NCI-H774 (cell line): Measurements from ENCODE around the gene KIAA1328.
A peak's percentile ranks its signal among the peaks of the same experiment; 100 is the strongest.
"Not testable (repeated sequence)": the region's sequence is repeated elsewhere in the genome, so short reads cannot be mapped to it uniquely, and the experiment has no call there.

Experiments used
- DNase-seq: peaks from one replicate; lab custom pipeline; 2025; lab: John Stamatoyannopoulos, UW

The KIAA1328 gene

GRCh38 chr18:37156330-37156942, 327.5 kb downstream of the KIAA1328 start:
- DNase-seq: no peak

GRCh38 chr18:37160038-37160820, 331.3 kb downstream of the KIAA1328 start:
- DNase-seq: no peak

DNA sequence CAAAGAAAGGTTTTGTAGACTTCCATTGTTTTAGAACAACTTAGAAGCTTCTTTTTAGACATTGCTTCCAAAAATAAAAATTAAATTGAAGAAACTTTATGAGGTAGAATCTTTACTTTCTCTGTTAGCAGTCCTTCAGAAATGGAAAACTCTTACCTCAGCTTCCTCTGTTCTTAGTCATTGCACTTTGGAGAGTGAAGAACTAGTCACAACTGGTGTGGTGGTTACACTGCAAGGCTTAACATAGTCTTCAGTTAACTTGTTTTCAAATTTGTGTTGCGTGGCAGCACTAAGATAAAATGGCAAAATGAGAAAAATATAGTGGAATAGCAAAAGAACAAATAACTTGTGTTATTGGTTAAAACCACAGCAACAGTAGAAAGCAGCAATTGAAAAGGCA, 332.6 kb downstream of the KIAA1328 start:
- DNase-seq: no peak

DNA sequence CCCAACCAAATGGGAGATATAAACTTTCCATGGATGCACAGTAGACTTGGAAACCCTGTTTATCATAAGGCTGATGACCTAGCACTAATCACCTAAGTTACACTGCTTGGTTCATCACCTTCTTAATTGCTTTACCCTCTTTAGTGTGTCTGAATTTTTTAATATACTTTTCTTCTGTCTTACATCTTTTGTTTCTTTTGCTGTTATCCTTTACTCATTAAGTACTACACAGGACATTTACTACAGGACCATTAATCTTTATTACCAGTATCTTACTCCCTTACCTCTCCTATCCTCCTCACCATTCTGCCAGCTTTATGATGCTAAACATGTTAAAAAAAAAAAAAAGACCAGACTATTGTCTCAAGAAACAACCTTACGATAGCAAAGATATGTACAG, 333.6 kb downstream of the KIAA1328 start:
- no peak for DNase-seq

DNA sequence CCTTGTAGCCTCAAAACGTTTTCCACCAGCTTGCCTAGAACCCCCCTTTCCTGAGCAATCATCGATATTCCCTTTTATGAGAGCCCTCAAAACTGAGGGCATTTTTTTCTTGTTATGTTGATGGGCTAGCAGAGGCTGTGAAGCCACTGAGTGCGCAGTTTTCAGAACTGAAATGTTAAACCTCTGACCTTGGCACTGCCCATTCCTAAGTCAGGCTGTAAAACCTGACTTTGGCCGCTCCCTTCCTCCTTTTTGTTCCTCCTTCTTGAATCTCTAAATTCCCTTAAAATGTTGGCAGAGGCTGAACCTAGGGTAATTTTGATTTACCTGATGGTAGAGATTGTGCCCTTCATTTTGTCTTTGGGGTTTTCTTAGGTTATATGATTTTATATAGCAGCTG, 334.2 kb downstream of the KIAA1328 start:
- no peak for DNase-seq

- DNase-seq: no peak
Measured at GRCh38 chr18:37166491-37166890, 337.6 kb downstream of the KIAA1328 start.

DNA sequence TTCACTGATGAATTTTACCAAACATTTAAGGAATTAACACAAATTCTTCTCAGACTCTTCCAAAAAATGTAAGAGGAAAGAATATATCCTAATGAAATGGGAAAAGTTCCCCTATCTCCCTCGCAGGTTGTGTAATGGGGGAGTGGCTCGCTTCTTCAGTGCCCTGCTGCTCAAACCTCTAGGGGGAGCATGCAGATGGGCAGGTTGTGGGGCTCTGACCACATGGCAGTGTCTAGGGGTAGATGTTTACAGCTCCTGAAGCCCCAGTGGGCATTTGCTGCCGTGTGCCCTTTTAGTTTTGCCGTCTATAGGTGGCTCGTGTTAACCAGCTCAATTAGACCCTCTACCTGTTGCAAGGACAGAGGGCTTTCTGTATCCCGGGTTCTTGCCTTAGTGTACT, 338.0 kb downstream of the KIAA1328 start:
- not testable (repeated sequence) for DNase-seq

DNA sequence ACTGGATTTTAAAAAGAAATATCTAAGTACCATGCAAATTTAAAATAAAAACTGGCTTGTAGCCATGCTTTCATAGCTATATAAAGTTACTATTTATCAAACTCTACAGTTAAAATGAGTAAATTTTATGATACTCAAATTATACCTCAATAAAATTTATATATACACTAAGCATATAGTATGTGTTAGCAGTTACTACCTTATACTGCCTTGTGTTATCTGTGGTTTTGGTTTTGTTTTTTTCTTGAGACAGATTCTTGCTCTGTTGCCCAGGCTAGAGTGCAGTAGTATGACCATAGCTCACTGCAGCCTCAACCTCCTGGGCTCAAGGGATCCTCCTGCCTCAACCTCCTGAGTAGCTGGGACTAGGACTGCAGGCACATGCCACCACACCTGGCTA, 342.1 kb downstream of the KIAA1328 start:
- DNase-seq: no peak

- DNase-seq: no peak
Measured at GRCh38 chr18:37173384-37173783, 344.5 kb downstream of the KIAA1328 start.

- no peak for DNase-seq
Measured at GRCh38 chr18:37175727-37176620, 347.0 kb downstream of the KIAA1328 start.

DNA sequence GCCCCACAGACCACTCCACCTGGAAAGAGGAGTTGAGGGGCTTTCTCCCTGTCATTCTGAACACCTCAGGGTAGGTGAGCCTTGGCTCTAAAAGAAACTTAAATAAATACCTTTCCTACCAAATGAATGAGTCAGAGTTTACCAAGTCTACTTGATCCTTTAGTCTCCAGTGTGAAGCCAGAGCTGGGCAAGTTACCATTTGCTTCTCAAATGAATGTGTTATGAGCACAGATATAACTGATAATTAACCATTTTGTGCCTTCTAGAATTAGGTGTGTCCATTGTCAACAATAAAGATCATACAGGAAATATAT, 347.7 kb downstream of the KIAA1328 start:
- DNase-seq: no peak

- peak; percentile 71 for DNase-seq
Measured at GRCh38 chr18:37179384-37179783, 350.5 kb downstream of the KIAA1328 start.

DNA sequence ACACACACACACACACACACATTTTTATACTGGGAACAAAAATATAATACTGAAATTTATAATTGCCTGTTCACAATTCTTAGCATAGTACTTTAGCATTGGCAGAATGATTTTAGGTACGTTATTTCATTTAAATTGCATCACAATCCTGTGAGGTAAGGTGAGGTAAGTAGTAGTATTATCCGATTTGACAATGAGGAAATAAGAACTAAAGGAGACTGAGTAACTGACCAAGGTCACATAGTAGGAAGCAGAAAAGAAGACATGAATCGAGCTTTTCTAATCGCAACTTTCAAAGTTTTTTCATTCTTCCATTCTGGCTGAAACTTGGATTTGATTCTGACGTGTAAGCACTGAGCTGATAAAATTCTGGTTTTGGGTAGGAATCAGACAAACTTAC, 351.2 kb downstream of the KIAA1328 start:
- DNase-seq: no peak

- DNase-seq: no peak
Measured at GRCh38 chr18:37182340-37183135, 353.6 kb downstream of the KIAA1328 start.

DNA sequence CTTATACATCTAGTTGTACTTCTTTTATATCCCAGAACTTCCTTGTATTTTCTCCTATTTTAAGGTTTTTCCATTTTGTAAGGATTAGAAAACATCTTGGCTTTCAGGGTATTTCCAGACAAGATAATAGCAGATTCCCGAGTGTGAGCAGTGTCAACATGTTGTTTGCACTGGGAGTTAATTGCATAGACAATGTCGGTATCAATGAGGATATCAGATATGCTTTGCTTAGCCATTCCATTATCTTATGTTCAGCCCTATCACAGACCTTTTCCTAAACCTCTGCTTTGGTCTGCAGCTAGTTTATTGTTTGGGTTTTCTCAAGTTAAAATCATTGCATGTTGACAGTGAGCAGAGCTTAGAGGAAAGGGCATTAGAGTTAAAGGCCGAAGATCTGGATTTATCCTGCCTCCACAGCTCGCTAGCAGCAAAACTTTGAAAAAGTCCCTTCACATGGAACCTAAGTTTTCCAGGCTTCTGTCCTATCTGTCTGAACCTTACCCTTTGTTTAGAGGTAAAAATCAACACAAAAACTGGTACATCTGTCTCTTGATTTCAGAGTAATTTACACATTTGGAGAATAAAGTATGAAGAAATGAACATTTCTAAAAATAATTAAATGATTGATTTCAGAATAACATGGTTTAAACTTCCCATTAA, 355.4 kb downstream of the KIAA1328 start:
- no peak for DNase-seq

DNA sequence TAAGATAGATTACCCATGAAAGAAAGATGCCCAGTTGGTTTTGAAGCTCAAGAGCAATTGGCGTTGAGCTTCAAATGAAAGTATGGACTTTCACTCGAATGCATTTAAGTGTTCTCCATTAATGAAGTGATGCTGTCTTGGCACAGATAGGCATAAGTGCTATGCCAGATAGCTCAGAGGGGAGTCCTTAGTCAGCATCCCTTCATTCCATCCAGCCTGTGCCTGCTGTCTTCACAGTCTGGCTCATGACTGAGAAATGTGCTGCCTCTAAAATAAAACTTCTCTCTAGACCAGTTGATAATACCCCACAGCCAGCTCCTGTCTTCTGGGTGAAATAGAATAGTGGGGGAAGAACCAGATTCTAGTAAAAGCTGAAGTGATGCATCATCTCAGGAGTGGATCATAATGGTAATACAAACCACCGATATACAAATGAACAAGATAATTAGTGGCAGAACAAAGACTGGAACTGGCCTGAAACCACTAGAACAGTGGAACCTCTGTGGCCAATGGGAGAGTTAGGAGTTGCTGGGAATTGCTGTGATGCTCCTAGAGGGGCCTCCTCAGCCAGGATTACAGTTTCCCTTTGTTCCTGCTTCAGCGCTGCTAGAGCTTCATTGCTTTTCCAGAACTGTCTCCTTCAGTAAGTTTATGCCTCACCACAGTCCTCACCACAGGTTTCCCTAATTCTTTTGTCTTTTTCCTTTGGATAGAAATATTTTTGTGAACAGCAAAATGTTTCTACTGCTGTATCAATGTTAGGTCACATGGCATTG, 359.3 kb downstream of the KIAA1328 start:
- DNase-seq: no peak

DNA sequence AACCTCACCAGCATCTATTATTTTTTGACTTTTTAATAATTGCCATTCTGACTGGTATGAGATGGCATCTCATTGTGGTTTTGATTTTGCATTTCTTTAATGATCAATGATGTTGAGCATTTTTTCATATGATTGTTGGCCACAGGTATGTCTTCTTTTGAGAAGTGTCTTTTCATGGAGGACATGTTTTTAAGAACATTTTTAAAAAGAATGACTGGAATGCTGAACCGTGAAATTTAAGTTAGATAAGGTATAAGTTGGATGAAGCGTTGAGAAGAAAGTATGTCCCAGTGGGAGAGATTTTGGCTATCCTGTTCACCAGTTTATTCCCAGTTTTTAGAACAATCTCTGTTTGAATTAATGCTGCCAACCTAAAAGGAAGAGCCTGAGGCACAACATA, 370.8 kb downstream of the KIAA1328 start:
- DNase-seq: no peak

GRCh38 chr18:37207343-37207742, 378.4 kb downstream of the KIAA1328 start:
- no peak for DNase-seq

- no peak for DNase-seq
Measured at GRCh38 chr18:37210781-37211180, 381.9 kb downstream of the KIAA1328 start.

DNA sequence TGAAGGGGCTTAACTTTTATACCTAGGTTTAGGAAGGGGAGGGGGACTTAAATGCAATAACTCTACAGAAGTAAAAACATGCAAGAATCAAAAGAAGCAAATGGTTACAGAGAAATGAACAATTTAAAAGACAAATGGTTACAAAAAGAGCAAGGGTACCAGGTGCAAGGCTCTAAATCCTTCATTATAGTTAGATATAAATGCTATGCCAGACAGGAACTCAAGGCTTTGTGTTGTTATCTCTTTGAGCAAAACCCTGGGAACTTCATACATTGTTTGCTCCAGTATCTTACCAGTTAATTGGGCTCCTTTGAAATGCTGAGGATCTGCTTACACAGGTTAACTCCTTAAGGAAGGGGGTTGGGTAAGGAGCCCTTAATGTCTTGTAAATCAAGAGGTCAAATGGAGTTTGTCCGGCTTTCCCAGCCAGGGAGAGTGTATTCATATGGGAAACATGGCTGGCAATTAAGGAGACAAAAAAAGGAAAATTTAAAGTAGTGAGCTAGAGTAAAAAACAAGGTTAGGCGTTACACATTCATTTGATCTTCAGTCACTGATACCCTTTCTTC, 389.2 kb downstream of the KIAA1328 start:
- no peak for DNase-seq
